HG03558 (cell line): ENCODE data around the gene SHOX.
"Not testable (repeated sequence)": the region's sequence is repeated elsewhere in the genome, so short reads cannot be mapped to it uniquely, and the experiment has no call there.

Experiments
- ATAC-seq: cut with Tn5 transposase; IDR thresholded peaks from one replicate; pipeline ENCODE4 v1.9.1; 2021; ENCODE audit warnings: moderate number of reproducible peaks; ENCODE audit not compliant: unreplicated experiment; ENCODE audit errors: extremely low read depth

Gene SHOX

DNA sequence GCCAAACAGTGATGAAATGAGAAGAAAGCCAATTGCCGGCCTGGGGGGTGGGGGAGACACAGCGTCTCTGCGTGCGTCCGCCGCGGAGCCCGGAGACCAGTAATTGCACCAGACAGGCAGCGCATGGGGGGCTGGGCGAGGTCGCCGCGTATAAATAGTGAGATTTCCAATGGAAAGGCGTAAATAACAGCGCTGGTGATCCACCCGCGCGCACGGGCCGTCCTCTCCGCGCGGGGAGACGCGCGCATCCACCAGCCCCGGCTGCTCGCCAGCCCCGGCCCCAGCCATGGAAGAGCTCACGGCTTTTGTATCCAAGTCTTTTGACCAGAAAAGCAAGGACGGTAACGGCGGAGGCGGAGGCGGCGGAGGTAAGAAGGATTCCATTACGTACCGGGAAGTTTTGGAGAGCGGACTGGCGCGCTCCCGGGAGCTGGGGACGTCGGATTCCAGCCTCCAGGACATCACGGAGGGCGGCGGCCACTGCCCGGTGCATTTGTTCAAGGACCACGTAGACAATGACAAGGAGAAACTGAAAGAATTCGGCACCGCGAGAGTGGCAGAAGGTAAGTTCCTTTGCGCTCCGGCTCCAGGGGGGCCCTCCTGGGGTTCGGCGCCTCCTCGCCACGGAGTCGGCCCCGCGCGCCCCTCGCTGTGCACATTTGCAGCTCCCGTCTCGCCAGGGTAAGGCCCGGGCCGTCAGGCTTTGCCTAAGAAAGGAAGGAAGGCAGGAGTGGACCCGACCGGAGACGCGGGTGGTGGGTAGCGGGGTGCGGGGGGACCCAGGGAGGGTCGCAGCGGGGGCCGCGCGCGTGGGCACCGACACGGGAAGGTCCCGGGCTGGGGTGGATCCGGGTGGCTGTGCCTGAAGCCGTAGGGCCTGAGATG is at the start of gene SHOX:
TSS of gene SHOX (plus strand) at position 180 of the 885 bp plus-strand sequence. CDS start at position 287, 107 bp downstream.
- no peak for ATAC-seq

DNA sequence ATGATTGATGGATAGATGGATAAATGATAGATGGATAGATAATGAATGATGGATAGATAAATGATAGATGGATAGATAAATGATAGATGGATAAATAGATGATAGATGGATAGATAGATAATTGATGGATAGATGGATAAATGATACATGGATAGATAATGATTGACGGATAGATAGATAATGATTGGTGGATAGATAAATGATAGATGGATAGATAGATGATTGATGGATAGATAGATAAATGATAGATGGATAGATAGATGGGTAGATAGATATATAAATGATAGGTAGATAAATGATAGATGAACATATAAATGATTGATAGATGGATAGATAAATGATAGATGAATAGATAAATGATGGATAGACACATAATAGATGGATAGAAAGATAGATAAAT is 49.5 kb upstream of the SHOX start:
- ATAC-seq = no peak

DNA sequence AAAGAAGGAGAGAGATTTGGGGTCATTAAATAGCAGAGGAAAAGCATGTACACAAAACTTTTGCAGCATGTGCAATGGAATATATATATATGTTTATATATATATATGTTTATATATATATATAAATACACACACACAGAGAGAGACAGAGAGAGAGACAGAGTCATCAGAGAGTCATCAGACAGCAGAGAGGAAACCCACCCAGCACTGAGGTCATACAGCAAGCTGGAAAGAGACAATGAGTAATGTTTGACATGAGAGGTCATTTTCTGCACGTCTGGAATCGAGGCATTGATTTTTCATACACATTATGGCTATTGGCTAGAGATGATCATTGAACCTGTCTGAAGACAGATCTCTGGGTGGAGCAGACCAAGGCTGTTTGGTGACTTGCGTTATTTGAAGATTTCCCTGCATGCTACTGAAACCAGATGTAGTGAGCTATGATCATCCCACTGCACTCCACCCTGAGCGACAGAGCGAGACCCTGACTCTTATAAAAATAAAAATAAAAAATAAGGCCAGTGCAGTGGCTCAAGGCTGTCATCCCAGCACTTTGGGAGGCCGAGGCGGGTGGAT is 48.8 kb upstream of the SHOX start:
- no peak for ATAC-seq

DNA sequence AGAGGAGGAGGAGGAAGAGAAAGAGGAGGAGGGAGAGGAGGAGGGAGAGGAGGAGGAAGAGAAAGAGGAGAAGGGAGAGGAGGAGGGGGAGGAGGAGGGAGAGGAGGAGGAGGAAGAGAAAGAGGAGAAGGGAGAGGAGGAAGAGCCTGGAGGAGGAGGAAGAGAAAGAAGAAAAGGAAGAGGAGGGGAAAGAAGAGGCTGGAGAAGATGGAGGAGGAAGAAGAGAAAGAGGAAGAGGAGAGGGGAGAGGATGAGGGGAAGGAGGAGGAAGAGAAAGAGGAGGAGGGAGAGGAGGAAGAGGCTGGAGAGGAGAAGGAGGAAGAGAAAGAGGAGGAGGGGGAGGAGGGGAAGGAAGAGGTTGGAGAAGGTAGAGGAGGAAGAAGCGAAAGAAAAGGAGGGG is 46.0 kb upstream of the SHOX start:
- no peak for ATAC-seq

DNA sequence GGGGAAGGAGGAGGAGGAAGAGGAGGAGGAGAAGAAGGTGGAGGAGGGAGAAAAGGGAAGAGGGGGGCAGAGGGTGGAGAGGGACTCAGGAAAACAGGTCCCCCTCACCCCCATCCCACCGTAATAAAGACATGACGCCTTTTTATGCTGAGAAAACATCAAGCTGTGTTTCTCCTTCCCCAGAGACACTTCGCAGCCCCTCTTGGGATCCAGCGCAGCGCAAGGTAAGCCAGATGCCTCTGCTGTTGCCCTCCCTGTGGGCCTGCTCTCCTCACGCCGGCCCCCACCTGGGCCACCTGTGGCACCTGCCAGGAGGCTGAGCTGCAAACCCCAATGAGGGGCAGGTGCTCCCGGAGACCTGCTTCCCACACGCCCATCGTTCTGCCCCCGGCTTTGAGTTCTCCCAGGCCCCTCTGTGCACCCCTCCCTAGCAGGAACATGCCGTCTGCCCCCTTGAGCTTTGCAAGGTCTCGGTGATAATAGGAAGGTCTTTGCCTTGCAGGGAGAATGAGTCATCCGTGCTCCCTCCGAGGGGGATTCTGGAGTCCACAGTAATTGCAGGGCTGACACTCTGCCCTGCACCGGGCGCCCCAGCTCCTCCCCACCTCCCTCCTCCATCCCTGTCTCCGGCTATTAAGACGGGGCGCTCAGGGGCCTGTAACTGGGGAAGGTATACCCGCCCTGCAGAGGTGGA is 45.3 kb upstream of the SHOX start:
- ATAC-seq = no peak

DNA sequence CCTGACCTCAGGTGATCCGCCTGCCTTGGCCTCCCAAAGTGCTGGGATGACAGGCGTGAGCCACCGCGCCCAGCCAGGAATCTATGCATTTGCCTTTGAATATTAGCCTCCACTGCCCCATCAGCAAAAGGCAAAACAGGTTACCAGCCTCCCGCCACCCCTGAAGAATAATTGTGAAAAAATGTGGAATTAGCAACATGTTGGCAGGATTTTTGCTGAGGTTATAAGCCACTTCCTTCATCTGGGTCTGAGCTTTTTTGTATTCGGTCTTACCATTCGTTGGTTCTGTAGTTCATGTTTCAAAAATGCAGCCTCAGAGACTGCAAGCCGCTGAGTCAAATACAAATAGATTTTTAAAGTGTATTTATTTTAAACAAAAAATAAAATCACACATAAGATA is 44.2 kb upstream of the SHOX start:
- no peak for ATAC-seq

DNA sequence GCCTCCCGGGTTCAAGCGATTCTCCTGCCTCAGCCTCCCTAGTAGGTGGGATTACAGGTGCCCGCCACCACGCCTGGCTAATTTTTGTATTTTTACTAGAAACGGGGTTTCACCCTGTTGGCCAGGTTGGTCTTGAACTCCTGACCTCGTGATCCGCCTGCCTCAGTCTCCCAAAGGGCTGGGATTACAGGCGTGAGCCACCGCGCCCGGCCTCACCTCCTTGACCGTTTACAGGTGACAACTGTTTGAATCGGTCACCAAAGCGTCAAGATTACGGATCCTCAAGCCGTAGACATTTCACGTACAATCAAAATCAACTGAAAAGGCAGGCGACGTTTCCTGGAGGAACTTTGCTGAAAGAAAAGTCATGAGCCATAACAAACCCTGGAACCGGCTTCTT is 41.3 kb upstream of the SHOX start:
- not testable (repeated sequence) for ATAC-seq

DNA sequence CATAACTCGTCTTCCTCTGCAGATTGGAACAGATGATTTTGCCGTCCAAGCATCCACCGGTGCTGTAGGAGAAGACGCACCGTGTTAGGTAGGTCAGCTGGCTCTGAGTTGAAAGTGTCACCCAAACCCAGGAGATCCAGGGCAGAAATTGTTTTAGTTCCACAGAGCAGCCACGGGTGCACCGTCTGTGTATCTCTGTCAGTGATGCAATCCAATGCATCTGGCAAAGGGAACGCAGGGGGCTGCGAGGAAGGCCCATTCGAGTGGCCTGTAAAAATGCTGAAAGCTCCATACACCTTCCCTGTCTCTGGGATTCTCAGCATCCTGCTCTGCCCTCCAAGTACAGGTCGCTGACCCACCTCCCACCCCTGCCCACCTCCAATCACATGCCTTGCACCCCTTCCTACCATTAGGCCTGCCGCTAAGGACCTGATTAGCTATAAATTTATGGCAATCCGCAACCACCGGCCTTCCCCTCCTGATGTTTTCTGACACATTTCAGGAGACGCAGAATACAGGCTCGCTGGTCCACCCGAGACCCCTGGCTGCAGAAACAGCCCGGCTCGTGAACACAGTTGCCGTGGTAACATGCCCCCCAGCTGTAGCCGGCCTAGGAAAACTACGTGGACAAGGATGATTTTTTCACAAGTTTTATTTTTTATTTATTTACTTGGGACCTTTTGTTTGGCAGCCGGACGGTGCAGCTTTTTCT is 39.7 kb upstream of the SHOX start:
- no peak for ATAC-seq

DNA sequence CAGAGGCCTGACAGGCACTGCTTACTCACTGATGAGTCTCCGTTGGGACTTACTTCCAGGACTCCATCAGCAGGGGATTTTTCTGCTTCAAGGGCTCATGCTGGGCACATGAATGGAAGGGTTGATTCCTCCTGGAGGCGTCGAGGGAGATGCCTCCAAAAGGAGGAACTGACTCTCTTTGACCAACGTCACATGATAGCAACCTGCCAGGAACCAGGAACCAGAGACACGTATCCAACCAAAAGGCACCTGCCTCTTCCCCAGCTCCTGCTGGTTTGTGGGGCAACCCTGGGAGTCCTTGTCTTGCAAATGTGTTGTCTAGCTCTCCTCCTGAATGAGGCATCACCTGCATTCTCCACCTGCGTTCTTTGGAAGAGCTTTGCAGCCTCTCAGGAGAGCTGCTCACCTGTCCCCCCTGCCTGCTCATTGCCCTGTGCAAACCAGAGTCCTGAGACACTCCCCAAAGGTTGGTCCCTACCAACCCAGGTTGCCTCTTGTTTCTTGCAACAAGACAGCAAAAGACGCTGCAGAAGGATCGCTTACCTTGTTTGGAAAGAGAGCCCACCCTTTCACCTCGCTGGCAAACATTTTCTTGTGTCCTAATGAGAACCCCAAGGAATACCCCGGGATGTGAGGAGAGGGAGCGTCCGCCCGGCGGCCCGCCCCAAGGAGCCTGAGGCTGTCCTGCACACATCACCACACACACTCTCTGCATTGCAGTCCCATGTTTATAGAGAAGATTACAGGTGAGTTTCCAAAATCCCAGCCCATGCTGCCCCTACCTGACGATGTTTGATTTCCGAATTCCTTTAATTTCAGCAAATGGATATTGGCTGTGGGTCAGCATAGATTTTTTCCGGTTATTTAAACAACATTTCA is 30.5 kb upstream of the SHOX start:
- no peak for ATAC-seq

DNA sequence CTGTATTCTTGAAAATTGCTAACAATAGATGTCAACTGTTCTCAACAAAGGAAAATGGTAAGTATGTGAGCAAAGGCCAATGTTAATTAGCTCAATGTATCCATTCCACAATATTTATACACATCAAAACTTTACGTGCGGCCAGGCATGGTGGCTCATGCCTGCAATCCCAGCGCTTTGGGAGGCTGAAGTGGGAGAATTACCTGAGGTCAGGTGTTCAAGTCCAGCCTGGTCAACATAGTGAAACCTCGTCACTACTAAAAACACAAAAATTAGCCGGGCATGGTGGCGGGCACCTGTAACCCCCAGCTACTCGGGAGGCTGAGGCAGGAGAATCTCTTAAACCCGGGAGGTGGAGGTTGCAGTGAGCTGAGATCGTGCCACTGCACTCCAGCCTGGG is 27.6 kb upstream of the SHOX start:
- ATAC-seq = not testable (repeated sequence)

DNA sequence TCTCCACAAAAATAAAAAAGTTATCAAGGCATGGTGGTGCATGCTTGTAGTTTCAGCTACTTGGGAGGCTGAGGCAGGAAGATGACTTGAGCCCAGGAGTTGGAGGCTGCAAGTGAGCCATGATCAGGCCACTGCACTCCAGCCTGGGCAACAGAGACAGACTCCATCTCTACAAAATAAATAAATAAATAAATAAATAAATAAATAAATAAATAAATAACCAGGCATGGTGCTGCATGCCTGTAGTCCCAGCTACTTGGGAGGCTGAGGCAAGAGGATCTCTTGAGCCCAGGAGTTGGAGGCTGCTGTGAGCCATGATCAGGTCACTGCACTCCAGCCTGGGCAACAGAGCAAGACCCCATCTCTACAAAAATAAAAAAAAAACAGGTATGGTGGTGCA is 26.0 kb upstream of the SHOX start:
- not testable (repeated sequence) for ATAC-seq

DNA sequence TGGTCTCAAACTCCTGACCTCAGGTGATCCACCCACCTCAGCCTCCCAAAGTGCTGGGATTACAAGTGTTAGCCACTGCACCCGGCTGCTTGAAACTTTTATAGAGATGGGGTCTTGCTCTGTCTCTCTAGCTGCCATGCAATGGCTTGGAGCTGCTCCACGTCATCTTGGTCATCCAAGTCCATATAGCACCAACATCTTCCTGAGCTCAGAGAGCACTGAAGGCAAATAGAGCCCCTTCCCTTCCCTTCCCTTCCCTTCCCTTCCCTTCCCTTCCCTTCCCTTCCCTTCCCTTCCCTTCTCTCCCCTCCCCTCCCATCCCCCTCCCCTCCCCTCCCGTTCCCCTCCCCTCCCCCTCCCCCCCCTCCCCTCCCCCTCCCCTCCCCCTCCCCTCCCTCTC is 22.5 kb upstream of the SHOX start:
- ATAC-seq = not testable (repeated sequence)

DNA sequence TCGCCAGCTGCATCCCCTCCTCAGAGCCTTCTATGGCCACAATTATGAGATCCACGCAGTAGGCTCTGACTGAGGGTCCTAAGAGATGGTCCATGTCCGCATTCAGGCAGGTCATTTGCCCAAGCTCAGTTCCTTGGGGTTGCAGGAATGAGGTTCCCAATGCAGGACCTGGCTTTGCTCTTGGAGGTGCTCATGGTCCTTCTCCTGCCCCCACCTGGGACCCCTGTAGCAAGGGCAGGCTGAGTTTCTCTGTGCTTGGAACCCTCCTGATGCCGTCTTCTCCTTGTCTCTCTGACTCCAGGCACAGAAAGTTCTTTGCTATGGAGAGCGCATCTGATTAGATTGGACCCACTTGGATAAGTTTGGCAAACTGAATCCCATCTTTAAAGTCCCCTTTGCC is 16.5 kb upstream of the SHOX start:
- ATAC-seq = no peak

DNA sequence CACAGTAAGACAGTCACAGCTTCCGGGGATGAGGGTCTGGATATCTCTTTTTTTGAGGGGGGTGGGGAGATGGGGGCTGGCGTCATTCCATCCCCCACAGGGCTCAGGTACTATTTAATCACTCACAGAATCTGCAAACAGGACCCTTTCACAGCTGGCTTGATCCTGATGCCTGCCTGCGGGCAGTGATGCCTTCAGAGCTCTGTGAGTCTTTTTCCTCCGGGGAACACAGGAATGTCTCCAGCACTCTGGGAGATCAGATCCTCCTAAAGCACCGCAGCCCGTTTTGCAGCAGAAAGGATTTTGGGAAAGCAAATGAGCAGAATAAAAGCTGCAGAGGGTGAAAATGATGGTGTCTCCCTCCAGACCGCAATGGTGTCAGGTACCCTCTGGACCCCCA is 13.2 kb upstream of the SHOX start:
- no peak for ATAC-seq

DNA sequence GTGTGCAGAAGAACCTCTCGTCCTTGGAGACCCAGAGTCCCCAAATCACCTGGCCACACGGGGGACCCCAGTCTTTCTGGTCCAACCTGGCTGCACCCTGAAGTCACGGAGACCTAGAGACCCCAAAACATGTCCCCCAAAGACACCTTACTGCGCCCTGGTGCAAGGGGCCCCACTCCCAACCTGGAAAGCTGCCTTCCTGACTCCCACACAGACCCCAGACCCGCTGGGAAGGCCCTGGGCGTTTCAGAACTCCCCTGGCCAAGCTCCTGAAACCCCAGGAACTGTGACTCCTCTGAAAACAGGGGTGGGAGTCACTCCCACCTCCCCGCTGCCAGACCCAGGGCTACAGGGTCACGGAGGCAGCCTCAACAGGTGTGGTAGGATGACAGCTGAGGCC is 12.7 kb upstream of the SHOX start:
- no peak for ATAC-seq

DNA sequence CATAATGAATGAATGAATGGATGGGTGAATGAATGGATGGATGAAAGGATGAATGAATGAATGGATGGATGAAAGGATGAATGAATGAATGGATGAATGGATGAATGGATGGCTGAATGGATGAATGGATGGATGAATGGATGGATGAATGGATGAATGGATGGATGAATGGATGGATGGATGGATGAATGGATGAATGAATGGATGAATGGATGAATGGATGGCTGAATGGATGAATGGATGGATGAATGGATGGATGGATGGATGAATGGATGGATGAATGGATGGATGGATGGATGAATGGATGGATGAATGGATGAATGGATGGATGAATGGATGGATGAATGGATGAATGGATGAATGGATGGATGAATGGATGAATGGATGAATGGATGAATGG is 12.3 kb upstream of the SHOX start:
- not testable (repeated sequence) for ATAC-seq

DNA sequence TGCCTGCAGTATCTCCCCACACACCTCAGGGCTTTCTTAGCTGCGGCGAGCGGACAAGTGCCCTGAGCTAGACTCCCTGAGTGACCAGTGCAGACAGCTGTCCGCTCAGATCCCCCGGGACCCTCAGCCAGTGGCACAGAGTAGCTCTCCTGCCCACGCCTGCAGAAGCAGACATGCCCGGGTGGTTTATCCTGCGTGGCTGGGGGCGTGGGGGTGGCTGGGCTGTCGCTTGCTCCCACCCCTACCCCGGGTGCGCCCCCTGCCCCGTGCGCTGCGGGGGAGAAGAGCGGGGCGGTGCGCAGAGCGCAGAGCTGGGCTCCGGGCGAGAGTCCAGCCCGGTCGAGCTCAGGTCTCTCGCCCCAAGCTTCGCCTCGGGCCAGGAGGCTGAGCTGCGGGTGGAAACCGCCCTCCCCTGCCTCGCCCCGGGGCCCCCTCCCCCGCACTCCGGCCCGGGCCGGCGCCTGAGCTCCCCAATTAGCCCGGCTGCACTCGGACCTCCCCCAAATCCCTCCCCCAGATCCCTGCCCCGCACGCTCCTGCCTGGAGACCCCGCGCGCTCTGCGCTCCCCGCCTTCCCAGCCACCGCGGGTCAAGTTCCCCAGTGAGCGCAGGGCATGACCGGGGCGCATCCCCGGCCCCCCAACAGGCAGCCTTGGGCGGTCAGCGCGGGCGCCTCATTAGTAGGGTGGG is 11.7 kb upstream of the SHOX start:
- no peak for ATAC-seq

DNA sequence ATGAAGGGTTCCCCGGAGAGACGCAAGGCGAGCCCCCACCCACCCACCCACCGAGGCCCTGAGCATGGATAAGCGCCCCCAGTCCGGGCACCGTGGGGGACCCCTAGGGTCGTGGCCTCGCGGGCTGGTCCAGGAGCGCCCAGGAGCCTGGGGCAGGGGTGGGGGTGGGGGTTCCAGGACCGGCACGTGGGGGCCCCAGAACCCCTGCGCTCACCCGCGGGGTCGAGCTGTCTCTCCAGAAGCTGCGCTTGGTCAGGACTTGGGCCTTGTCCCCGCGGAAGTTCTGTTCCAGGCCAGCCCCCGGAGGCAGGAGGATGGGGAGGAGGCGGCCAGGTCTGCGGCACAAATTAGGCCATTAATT is 11.2 kb upstream of the SHOX start:
- ATAC-seq = no peak

DNA sequence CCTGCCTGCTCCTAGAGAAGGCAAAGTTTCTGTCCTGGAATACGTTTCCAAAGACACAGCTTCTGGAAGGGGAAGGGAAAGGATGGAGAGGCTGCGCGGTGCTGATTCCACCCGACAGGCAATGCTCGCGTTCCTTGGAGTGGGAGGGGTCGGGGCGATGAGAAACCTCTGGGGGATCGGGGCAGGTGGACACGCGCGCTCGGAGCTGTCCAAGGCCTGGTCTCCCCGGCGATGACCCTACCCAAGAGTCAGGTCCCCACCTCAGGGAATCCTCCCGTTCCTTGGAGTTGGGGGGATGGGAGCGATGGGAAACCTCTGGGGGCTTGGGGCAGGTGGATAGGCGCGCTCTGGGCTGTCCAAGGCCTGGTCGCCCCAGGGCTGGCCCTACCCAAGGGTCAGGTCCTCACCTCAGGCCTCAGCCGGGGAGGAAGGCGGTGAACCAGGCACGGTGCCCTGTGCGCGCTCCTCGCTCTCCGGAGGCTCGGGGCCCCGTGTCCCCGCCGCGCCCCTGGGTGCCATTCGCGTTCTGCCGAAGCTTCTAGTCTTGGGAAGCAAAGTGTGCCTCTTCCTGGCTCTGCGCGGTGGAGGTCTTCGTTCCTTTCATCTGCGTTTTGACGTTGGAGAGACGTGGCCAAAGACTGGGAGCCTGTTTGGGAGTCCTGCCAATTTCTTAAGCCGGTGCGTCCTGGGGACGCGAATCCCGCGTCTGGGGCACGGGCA is 10.6 kb upstream of the SHOX start:
- ATAC-seq = no peak
